ENCODE measurements around the gene NDUFS5.
"Not testable (repeated sequence)": the region's sequence is repeated elsewhere in the genome, so short reads cannot be mapped to it uniquely, and the experiment has no call there.

Gene NDUFS5

GRCh38 chr1:39065542-39065941 is 39.4 kb downstream of the NDUFS5 start:
- no peak for DNase-seq

GRCh38 chr1:39068227-39068626 is 42.1 kb downstream of the NDUFS5 start:
- DNase-seq = not testable (repeated sequence)

GRCh38 chr1:39071557-39071956 is 45.4 kb downstream of the NDUFS5 start:
- not testable (repeated sequence) for DNase-seq

GRCh38 chr1:39076127-39076798 is 50.1 kb downstream of the NDUFS5 start:
- DNase-seq = no peak

GRCh38 chr1:39076799-39077148 is 50.6 kb downstream of the NDUFS5 start:
- no peak for DNase-seq

- DNase-seq = no peak
These were observed 54.2 kb downstream of the NDUFS5 start for GRCh38 chr1:39080269-39080826.

- no peak for DNase-seq
These were observed 54.7 kb downstream of the NDUFS5 start for GRCh38 chr1:39080831-39081270.

GRCh38 chr1:39081271-39082009 is 55.3 kb downstream of the NDUFS5 start:
- no peak for DNase-seq

- no peak for DNase-seq
These were observed 56.1 kb downstream of the NDUFS5 start for GRCh38 chr1:39082010-39082799.

GRCh38 chr1:39082811-39083576 is 56.8 kb downstream of the NDUFS5 start:
- no peak for DNase-seq

GRCh38 chr1:39084191-39084590 is 58.0 kb downstream of the NDUFS5 start:
- no peak for DNase-seq

All from NCI-H748 treated with DMSO at 0.1 percent for 48 hours (cell line).